Embryonic facial prominence (tissue), 1 donor: ENCODE results near the gene TGM1.

ENCODE experiments used
- DNase-seq: peaks from one replicate; pipeline ENCODE4 v3.0.0-alpha.2; 2016; ENCODE audit errors: extremely low spot score

Gene TGM1

DNA sequence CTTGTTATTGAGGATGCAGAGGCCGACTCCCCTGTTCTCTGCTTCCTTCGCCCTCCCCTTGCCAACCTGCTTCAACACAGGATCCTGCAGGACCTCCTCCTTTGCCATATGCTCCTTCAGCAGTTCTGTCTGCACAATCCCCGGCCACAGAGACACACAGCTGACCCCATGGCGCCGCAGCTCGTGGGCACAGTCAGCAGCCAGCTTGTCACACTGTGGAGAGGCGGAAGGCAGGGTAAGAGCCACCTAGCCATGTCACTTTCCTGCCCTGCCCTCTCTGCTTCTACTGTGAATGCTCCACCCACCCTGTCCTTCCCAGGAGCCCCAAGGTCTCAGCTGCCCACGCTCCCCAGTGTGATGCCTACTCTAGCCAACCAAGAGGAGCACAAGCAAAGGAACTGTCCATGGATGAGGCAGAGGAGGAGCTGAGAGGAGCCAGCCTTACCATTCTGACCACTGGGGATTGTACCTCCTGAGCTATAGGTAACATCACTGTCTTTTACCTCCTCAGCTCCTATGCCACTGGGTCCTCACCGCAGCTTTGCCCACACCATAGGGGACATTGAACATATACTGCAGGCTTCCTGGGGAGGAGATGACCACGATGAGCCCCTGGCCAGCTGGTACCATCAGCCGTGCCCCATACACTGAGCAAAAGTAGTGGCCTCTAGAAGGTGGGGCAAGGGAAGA, 29.3 kb upstream of the TGM1 start:
- DNase-seq: no peak

DNA sequence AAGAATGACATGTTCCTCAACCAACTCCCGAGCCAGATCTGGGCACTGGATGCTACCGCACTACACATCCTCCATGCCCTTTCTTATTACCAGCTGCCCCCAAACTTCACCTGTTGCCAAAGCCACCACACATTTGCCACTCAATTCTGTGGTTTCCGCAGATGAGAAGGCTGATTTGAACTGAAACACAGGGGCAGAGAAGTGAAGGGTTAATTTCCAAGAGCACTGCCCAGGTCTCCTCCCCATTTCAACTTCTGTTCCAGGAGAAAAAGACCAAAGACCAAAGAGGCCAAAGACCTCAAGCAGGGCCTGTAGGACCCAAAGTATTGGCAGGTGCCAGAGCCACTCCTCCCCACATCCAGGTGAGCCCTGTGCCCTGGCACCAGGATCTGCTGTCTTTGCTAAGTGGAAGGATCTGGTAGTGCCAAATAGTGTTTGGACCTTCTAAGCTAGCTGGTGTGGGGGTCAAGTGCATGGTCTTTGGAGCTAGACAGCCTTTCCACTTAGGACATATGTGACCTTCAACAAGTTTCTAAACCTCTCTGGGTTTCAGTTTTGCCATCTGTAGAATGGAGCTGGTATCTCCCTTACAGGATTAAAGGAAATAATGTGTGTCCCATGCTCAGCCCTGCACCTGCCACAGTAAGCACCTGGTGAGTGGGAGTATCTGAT, 28.6 kb upstream of the TGM1 start:
- DNase-seq: no peak

DNA sequence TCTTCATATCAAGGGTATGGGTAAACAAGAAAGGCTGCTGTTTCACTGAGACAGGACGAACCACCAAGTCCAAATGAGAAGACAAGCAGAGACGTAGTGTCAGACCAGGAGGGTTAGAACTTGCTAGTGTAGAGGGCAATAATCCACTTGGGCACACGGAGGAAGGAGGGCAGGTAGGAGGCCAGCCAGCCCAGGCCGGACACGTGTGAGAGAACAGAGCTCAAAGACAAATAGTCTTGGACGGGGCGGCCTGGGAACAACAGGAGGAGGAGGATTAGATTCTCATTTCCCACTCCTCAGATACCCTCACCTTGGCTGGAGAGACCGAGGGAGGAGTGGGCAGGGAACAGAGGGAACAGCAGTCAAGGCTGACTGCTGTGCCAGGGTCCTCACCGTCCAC, 27.8 kb upstream of the TGM1 start:
- DNase-seq: no peak

DNA sequence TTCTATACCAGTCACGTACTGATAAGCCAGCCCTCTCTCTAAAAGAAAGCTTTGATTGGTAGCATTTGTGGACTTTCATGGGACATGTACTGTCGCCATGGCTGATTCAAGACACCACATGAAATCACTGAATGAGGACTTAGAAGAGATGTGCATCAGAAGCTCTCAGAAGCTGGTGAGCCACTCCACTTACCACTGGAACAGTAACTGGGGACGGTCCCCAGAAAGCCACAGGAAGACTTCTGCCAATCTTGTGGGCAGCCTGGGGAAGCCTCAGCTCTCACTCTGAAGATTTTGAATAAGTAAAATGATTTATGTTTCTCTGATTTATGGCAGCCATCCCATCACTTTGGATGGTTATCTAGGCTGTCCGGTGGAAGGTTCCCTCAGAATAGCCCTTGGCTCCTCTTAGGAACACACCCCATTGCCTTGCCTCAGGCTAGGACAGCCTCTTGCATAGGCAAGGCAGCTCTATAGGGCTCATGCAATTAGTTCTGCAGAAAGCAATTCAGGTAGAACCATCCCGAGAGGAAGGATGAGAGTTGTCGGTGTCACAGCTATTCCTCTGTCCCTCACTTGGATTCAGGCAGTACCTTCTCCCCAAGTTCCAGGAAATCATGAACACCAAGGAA, 26.8 kb upstream of the TGM1 start:
- DNase-seq: no peak

DNA sequence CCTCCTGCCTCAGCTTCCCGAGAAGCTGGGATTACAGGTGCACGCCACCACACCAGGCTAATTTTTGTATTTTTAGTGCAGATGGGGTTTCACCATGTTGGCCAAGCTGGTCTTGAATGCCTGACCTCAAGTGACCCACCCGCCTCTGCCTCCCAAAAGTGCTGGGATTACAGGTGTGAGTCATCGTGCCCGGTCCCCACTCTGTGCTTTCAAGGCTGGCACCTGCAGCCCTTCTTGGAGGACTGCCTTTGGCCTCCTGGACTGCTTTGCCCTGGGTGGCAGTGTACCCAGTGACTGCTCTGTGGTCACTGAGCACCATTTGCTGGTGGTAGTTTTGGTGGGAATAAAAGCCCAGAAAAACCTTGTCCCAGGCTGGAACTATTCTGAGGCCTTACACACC, 24.0 kb upstream of the TGM1 start:
- DNase-seq: no peak

DNA sequence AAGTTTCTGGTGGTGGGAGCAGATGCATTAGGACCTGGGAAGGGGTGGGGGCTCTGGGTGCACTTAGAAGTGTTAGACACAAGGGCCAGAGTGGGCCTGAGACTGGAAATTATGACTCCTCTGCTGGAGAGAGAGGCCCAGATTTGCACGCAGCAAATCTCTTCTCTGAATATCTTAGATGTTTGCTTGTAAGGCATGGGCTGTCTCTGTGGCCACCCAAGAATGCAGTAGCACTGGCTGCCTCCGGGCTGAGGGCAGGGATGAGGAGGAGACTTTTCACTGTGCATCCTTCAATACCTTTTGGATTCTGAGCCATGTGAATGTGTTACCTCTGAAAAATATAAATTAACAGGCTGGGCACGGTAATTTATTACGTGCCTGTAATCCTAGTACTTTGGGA, 22.4 kb upstream of the TGM1 start:
- no peak for DNase-seq

DNA sequence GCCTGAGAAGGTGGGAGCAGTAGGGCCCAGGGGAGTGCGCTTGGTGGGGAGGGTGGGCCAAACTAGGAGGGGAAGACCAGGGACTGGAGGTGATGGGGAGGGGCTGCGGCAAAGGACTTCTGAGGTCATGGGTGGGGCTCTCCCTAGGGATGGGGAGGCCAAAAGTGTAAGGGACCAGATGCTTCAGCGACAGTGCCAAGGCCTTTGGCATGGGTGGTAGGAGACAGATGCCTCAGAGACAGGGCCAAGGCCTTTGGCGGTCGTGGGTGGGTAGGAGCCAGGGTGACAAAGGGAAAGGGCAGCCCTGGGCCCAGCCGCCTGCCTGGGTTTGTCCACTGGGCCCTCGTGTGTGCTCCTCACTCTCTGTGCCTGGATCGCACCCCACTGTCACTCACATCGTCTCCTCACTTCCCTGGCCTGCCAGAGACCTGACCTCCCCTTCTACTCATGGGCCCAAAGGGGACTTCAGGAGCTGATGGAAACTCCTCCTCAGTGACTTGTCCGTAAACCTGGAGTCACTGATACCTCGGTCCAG, 21.6 kb upstream of the TGM1 start:
- no peak for DNase-seq

DNA sequence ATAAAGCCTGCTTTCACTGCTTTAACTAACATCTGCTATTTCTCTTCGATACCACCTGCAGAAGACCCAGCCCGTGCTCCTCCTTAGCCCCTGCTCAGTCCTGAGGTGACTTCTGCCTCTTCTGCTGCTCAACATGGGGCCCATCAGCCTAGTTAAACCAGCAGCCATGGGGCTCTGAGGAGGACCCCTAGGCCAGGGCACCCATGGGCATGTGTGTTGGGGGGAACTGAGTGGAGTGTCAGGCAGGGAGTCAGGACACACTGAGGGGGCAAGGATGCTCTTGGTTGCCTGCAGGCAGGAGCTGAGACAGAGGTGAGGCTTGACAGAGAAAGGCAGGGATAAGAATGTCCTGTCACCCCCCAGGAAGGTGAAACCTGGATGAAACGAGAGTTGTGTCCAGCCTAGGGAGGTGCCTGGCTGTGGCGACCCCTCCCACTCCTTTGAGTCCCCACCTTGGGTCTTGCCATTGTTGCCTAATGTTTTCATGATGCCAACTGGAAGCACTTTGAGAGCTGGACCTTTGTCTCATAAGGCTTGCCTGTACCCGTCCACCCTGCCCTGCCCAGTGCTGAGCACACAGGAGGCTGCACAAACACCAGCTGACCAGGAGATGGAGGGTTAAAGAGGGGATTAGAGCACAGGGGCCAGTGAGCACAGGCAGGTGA, 21.0 kb upstream of the TGM1 start:
- no peak for DNase-seq

DNA sequence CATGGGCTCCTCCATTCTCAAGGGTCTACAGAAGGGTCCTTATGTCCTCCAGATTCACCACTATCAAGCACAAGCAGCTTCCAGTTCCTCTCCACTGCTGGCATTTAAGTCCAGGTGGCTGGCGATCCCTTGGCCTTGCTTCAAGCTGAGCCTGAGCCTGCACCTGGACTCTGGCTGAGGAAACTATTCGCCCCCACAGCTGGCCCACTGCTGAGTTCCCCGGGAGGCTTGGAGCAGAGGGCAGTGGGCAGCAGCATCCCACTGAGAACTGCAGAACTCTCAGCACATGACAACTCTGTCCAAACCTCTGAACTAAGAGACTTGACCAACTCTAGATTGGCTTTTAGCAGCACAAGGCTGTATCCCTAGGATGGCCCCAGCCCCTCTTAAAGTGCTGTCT, 19.8 kb upstream of the TGM1 start:
- no peak for DNase-seq

DNA sequence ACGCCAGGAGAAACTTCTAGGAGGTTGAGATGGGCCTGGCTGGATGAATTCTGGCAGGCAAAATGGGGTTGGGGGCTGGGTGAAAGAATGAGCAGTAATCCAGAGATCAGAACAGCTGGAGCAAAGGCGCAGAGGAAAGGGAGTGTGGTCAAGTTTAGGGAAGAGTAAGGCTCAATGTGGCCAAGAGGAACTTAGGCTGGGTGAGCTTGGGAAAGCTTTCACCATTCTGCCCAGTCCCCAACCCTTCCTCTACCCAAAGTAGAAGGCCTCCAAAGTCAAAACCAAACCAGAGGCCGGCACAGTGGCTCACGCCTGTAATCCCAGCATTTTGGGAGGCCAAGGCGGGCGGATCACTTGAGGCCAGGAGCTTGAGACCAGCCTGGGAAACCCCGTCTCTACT, 18.7 kb upstream of the TGM1 start:
- DNase-seq: no peak

DNA sequence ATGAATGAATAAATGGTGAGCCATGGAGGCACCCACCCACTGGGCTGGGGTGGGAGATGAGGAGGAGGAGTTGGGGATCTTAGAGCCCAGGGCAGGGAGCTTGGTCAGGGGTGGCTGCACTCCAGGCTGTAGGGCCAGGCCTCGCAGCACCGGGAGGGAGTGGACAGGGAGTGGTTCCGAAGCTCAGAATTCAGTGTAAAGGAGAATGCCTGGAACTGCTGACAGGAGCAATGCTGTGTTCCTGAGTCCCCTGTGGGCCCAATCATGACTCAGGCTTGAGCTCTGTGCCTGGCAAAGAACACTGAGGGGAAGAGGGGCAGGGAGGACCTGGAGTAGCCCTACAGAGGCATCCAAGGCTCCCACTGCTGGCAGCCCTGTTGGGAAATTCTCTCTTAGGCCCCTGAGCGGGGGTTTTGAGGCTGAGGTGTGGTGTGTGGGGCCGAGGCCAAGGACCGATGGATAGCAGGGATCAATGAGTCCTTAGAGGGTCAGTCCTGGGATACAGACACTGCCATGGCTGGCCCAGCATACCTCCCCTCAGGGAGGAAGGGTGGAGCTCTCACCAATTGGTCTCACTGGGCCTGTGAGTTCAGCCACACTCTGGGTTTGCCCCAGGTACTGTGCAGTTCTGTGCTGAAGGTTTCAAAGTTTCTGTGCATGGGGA, 18.0 kb upstream of the TGM1 start:
- no peak for DNase-seq

DNA sequence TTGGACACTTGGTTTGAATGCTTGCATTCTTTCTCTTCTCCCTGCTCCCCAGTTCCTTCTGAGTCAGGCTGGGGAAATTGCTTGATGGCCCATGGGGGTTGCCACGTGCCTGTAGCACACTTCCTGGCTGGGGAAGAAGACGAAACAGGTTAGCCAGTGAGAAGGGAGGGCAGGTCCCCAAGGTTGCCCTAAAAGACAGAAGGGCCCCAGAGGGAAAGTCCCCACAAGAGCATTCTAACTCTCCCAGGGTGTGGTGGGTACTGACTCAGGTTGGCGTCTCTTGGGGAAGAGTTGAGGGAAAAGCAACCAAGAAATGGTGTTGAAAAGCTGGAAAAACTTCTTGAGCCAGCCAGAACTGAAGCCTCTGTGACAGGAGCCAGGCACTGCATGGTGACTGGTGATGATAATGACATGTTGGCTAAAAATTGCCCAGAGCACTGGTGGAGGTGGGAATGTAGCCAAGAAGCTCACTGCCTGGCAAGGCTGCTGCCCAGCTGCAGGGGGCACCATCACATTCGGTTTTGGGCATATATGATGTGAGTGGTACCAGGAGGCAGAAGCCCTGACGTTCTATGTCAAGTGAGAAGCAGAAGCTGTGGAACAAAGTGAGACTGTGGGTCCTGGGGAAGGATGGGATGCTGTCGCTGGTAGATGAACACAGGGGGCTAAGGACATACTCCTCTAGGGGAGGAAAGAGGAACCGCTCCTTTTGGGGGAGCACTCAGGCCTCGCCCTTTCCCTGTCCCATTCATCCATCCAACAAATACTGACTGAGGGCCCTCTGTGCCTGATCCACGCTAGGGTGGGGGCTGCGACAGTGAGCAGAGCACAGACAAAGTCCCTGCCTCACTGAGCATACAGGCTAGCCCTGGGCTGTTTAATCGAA, 16.6 kb upstream of the TGM1 start:
- no peak for DNase-seq

DNA sequence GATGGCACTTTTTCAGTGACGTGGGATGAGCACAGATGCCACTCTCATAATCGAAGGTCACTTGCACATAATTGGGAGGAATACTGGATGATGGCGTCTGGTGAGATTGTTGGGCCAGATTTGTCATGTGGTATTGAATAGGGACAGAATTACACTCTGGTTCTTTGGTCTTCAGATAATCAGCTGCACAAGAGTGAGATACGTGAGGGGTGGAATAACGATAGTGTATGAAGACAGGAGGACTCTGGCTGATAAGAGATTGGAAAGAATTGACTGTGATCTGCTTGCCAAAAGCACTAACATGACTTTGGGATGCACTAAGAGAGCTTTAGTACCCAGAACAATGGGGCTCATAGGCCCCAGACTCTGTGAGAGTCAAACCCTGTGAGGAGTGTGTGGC, 15.4 kb upstream of the TGM1 start:
- no peak for DNase-seq

DNA sequence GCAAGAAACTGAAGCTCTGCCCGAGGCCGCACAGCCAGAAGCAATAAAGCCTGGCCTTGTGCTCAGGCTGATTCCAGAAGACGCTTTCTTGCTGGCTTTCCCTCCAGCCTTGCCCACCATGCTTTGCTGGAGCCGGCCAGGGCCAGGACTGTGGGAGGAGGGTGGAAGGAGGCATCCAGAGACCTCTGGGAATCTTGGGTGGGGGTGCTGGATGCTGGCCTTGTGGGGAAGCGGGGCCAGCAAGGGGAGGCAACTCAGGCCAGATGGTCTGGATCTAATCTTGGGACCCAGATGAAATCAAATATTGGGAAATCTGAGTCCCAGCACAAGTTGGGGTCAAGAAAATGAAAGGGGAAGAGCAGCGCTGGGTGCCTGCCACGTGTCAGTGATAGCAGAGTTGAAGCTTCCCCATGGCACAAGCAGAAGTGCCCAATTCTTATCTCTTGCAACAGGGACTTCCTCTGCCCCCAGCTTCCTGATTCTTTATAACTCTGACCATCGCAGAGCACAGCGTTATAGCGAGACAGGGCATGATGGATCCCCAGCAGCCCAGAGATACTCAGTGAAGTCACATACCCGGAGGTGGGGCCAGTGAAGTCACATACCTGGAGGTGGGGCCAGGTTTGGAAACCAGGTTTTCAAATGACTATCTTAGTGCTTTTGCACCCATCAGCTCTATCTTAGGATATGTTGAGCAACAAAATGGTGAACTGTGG, 14.8 kb upstream of the TGM1 start:
- DNase-seq: no peak

DNA sequence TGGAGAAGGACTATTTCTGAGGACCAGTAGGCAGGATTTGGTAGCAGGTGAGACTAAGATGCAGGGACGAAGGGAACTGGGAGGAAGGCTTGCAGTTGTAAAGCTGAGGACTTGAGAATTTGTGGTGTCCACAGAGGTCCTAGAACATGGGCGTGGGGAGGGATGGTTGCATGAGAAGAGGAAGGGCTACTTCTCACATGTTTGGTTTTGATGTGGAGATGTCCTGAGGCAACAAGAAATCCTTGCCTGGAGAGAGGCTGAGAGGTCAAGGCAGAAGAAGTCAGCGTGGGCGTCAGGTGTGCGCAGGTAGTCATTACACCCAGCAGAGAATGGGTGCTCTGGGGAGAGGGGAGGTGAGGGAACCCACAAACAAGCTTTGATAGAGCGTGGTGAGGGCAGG, 14.1 kb upstream of the TGM1 start:
- DNase-seq: no peak

DNA sequence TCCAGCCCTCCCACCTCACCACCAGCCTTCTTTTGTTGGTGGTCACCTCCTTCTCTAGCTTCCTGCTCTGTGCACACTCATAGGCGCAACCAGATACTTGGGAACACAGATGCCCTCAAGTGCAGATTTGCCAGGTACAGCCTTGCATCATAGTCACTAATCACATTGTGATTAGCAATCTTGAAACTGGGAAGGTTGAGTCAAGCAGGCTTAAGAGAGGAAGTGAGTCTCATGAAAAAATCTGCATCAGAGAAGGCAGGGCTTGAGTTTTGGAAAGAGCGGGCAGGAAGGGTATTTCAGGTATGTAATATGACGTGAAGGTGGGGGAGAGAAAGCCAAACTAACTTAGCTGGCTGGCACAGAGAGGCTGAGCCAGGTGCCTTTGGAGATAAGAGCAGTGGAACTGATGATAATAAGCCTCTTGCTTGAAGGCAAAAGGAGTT, 11.1 kb upstream of the TGM1 start:
- no peak for DNase-seq

DNA sequence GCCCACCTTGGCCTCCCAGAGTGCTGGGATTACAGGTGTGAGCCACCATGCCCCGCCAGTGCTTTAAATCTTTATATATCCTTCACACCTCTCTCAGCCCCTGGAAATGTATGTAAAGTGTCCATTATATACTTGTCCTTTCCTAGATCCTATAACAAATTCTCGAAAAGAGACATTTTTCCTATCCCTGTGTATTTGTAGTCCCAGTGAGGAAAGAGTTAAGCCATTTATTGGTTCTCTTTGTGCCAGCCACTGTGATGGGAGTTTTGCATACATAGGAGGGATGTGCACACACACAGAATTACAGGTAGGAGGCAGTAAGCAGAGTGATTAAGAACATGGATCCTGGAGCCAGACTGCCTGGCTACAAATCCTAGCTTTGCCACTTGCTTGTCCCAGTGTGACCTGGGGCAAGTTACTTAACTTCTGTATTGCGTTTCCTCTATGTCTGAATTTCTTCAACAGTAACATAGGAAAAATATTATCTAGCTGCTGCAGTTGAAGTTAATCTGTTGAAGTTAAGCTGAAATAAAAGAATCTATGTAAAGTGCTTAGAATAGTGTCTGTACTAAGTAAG, 10.5 kb upstream of the TGM1 start:
- DNase-seq: no peak

DNA sequence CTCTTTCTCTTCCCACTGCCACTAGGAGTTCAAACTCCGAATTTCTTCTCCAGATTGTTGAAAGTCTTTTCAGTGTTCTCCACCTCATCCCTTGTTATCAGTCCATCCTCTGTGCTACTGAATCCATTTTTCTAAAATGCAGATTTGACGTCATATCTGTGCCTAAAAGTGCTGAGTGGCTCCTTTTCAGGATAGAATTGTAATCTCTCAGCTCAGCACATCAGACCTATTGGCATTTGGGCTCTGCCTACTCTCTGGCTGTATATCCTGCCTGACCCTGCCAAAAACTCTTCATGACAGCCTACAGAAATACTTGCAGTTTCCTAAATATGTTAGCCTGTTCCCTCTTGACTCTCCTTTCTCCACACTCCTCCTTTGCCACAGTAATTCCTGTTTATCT, 9.5 kb upstream of the TGM1 start:
- DNase-seq: no peak

DNA sequence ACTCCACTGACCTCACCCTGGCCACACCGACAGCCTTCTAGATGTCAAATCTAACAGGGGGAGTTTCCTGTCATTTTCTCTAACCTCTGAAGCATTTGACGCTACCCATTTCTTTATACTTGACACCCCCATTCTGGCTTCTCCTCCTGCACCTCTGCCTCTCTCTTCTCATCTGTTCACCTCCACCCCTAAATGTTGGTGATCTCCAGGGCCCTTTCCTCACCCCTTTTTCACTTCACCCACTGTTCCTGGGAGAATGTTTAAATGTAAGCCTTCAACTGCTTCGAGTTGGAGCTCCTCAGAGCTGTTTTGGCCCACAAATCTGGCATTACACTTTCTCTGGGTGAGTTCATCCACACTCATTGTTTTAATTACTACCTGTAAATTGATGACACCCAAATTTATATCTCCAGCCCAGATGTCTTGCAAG, 8.9 kb upstream of the TGM1 start:
- DNase-seq: no peak
